ENCODE measurements around the gene FAIM. TPM values are rescaled to one million over a fixed set of nuclear protein-coding genes. Genes with fewer than 3 reads are reported as not detected.
"Not testable (repeated sequence)": the region's sequence is repeated elsewhere in the genome, so short reads cannot be mapped to it uniquely, and the experiment has no call there.

Gene FAIM
- total RNA-seq, 2 experiments from 2014 or later = 6.0 TPM

DNA sequence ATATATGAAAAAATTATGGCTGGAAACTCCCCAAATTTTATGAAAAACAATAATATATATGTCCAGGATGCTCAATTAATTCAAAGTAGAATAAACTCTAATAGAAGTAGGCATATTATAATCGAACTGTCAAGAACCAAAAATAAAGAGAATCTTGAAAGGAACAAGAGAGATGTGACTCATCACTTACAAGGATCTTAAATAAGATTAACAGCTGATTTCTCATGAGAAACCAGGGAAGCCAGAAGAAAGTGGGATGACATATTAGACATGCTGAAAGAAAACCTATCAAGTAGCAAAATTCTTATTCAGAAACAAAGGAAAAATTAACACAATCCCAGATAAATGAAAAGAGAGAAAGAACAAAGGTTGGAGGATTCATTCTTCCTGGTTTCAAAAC, 66.8 kb downstream of the FAIM start:
- DNase-seq (no peak), ATAC-seq (no peak)
- H3K36me3 Mint-ChIP-seq (ENCODE audit: low read depth) = peaks cover 42% of the 10 kb centered on the region
- no peak overlapping the region for H3K27ac Mint-ChIP-seq
- intact Hi-C loops (cut with micrococcal nuclease) = no loop called here
- no peaks in the 10 kb centered on the region for H3K4me1 Mint-ChIP-seq (ENCODE audit: low read depth)
- TF ChIP-seq, protein P1, sequence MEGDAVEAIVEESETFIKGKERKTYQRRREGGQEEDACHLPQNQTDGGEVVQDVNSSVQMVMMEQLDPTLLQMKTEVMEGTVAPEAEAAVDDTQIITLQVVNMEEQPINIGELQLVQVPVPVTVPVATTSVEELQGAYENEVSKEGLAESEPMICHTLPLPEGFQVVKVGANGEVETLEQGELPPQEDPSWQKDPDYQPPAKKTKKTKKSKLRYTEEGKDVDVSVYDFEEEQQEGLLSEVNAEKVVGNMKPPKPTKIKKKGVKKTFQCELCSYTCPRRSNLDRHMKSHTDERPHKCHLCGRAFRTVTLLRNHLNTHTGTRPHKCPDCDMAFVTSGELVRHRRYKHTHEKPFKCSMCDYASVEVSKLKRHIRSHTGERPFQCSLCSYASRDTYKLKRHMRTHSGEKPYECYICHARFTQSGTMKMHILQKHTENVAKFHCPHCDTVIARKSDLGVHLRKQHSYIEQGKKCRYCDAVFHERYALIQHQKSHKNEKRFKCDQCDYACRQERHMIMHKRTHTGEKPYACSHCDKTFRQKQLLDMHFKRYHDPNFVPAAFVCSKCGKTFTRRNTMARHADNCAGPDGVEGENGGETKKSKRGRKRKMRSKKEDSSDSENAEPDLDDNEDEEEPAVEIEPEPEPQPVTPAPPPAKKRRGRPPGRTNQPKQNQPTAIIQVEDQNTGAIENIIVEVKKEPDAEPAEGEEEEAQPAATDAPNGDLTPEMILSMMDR (IDR thresholded peaks at IDR 0.05) = no peak
- H3K4me3 Mint-ChIP-seq = no peak overlapping the region
- ChIA-PET POLR2A (no interaction called here), CTCF (interaction anchor here (2.7 kb wide), 1 partner anchor 241 kb away, joined by 8 read pairs; no protein-coding TSS in a partner anchor)
- H3K27me3 Mint-ChIP-seq = no peaks in the 10 kb centered on the region
- peaks cover 13% of the 10 kb centered on the region for H3K9me3 Mint-ChIP-seq

GRCh38 chr3:138678086-138678485, 69.5 kb downstream of the FAIM start:
- no peaks in the 10 kb centered on the region for H3K27me3 Mint-ChIP-seq
- H3K4me1 Mint-ChIP-seq (ENCODE audit: low read depth) = no peaks in the 10 kb centered on the region
- DNase-seq (no peak), ATAC-seq (no peak)
- ChIA-PET CTCF (interaction anchor here (0.8 to 2.7 kb wide), 5 partner anchors 47 to 245 kb away, joined by 3 to 14 read pairs (median 6); no protein-coding TSS in a partner anchor), POLR2A (interaction anchor here (0.9 kb wide), 1 partner anchor 64 kb away, joined by 3 read pairs; no protein-coding TSS in a partner anchor)
- no peak overlapping the region for H3K4me3 Mint-ChIP-seq
- intact Hi-C loops (cut with micrococcal nuclease) = no loop called here
- TF ChIP-seq, protein P1 (IDR thresholded peaks at IDR 0.05) = no peak
- peaks cover 13% of the 10 kb centered on the region for H3K9me3 Mint-ChIP-seq
- H3K27ac Mint-ChIP-seq = no peak overlapping the region
- peaks cover 41% of the 10 kb centered on the region for H3K36me3 Mint-ChIP-seq (ENCODE audit: low read depth)

GRCh38 chr3:138678874-138679392, 70.4 kb downstream of the FAIM start:
- no peak overlapping the region for H3K27ac Mint-ChIP-seq
- no peak overlapping the region for H3K4me3 Mint-ChIP-seq
- ChIA-PET CTCF (interaction anchor here (1.4 to 2.3 kb wide), 2 partner anchors 237 to 244 kb away, joined by 6 to 14 read pairs; no protein-coding TSS in a partner anchor), POLR2A (interaction anchor here (0.8 to 1.2 kb wide), 2 partner anchors 69 to 84 kb away, joined by 3 to 7 read pairs; partner anchors contain the start of gene CEP70)
- ATAC-seq (no peak), DNase-seq (no peak)
- peaks cover 39% of the 10 kb centered on the region for H3K36me3 Mint-ChIP-seq (ENCODE audit: low read depth)
- peaks cover 13% of the 10 kb centered on the region for H3K9me3 Mint-ChIP-seq
- no peaks in the 10 kb centered on the region for H3K27me3 Mint-ChIP-seq
- H3K4me1 Mint-ChIP-seq (ENCODE audit: low read depth) = no peaks in the 10 kb centered on the region
- TF ChIP-seq, protein P1 (IDR thresholded peaks at IDR 0.05) = no peak
- intact Hi-C loops (cut with micrococcal nuclease) = no loop called here

GRCh38 chr3:138680974-138681373, 72.4 kb downstream of the FAIM start:
- intact Hi-C loops (cut with micrococcal nuclease); ATAC-seq; H3K27me3 Mint-ChIP-seq; H3K4me1 Mint-ChIP-seq (ENCODE audit: low read depth); H3K9me3 Mint-ChIP-seq; DNase-seq; H3K27ac Mint-ChIP-seq; CTCF ChIA-PET; POLR2A ChIA-PET; H3K4me3 Mint-ChIP-seq: not testable (repeated sequence)
- peaks cover 21% of the 10 kb centered on the region for H3K36me3 Mint-ChIP-seq (ENCODE audit: low read depth)

DNA sequence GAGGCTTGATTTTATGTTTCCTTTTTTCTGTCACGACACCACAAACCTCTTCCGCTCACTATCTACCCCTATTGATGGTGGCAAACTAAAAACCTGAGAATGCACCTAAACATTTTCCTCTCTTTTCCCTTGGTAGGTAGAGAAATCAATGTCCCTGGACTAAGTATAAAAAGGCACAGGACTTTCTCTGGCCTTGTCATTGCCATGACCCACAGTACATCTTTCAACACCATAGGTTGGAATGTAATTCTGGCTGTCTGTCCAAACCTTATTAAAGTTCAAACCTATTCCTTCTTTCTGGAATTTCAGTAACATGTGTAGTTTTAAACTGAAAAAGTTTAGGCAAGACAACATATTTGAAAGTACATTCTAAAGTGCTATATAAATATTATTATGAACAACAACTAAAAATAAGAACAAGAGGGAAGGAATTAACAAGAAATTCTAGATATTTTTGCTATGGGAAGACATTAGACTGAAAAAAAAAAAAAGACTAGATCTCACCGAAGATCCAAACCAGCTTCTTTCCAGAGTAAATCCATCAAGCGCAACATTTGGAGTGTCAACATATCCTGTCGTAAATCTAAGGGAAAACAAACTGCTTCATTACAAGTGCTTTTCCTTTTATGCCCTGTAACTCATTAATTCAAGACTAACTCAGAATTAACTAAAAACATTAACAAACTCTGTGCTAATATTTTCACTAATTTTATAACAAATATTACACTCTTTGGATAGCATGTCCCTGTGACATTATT, 73.1 kb downstream of the FAIM start:
- H3K36me3 Mint-ChIP-seq (ENCODE audit: low read depth) = peaks cover 14% of the 10 kb centered on the region
- no peaks in the 10 kb centered on the region for H3K27me3 Mint-ChIP-seq
- H3K4me1 Mint-ChIP-seq (ENCODE audit: low read depth) = peaks cover 2% of the 10 kb centered on the region
- no peak overlapping the region for H3K27ac Mint-ChIP-seq
- CTCF ChIA-PET = interaction anchor here (1.4 kb wide), 1 partner anchor 87 kb away, joined by 3 read pairs; no protein-coding TSS in a partner anchor
- peaks cover 2% of the 10 kb centered on the region for H3K9me3 Mint-ChIP-seq
- POLR2A ChIA-PET = no interaction called here
- DNase-seq (no peak), ATAC-seq (no peak)
- intact Hi-C loops (cut with micrococcal nuclease) = no loop called here
- no peak overlapping the region for H3K4me3 Mint-ChIP-seq
- TF ChIP-seq, protein P1 (IDR thresholded peaks at IDR 0.05) = no peak

All from activated CD8-positive, alpha-beta T cell treated with anti-CD3 and anti-CD28 coated beads for 36 hours (primary cell).